GM18507 (cell line): ENCODE results near the gene ESRP2.

ENCODE experiments used
- DNase-seq: peaks from one replicate; pipeline ENCODE4 v3.0.0; 2011; ENCODE audit warnings: low read depth; ENCODE audit not compliant: insufficient read length; ENCODE audit errors: extremely low spot score
- FAIRE-seq: peaks from 2 replicates; lab custom pipeline; 2011; peaks lifted over from hg19 to GRCh38; lab: Jason Lieb, UNC

Gene ESRP2

GRCh38 chr16:68227850-68228553 is 7.9 kb downstream of the ESRP2 start:
- no peak for DNase-seq

GRCh38 chr16:68227183-68227793 is 8.6 kb downstream of the ESRP2 start:
- FAIRE-seq = peak; percentile 61
- no peak for DNase-seq

More at GRCh38 chr16:68227850-68228553, 7.9 kb downstream of the ESRP2 start:
- no peak for FAIRE-seq

GRCh38 chr16:68226116-68226515 is 9.8 kb downstream of the ESRP2 start:
- FAIRE-seq (no peak), DNase-seq (no peak)

GRCh38 chr16:68223072-68223471 is 12.9 kb downstream of the ESRP2 start:
- DNase-seq = no peak
- no peak for FAIRE-seq

- no peak for FAIRE-seq
- no peak for DNase-seq
These were observed 16.1 kb downstream of the ESRP2 start for GRCh38 chr16:68219725-68220351.

GRCh38 chr16:68217506-68217905 is 18.4 kb downstream of the ESRP2 start:
- FAIRE-seq (no peak), DNase-seq (no peak)

- DNase-seq (no peak), FAIRE-seq (no peak)
These were observed 19.7 kb downstream of the ESRP2 start for GRCh38 chr16:68216240-68216639.

GRCh38 chr16:68215302-68215701 is 20.6 kb downstream of the ESRP2 start:
- DNase-seq (no peak), FAIRE-seq (no peak)

- FAIRE-seq = no peak
- DNase-seq = no peak
These were observed 21.2 kb downstream of the ESRP2 start for GRCh38 chr16:68214726-68215125.

- FAIRE-seq (no peak), DNase-seq (no peak)
These were observed 29.7 kb downstream of the ESRP2 start for GRCh38 chr16:68206245-68206644.

GRCh38 chr16:68202091-68202519 is 33.8 kb downstream of the ESRP2 start:
- no peak for FAIRE-seq

GRCh38 chr16:68200088-68200783 is 35.7 kb downstream of the ESRP2 start:
- DNase-seq = no peak
- FAIRE-seq = no peak

More at GRCh38 chr16:68202091-68202519, 33.8 kb downstream of the ESRP2 start:
- DNase-seq = no peak

- FAIRE-seq (no peak), DNase-seq (no peak)
These were observed 38.7 kb downstream of the ESRP2 start for GRCh38 chr16:68197250-68197649.

- DNase-seq (no peak), FAIRE-seq (no peak)
These were observed 41.7 kb downstream of the ESRP2 start for GRCh38 chr16:68194251-68194650.

GRCh38 chr16:68190736-68191510 is 45.0 kb downstream of the ESRP2 start:
- no peak for FAIRE-seq
- no peak for DNase-seq

- FAIRE-seq = no peak
These were observed 45.8 kb downstream of the ESRP2 start for GRCh38 chr16:68190081-68190480.

GRCh38 chr16:68188170-68188569 is 47.8 kb downstream of the ESRP2 start:
- FAIRE-seq = no peak
- DNase-seq = no peak

More at GRCh38 chr16:68190081-68190480, 45.8 kb downstream of the ESRP2 start:
- no peak for DNase-seq

GRCh38 chr16:68187505-68187904 is 48.4 kb downstream of the ESRP2 start:
- DNase-seq = no peak

GRCh38 chr16:68186877-68187276 is 49.0 kb downstream of the ESRP2 start:
- no peak for FAIRE-seq
- no peak for DNase-seq

More at GRCh38 chr16:68187505-68187904, 48.4 kb downstream of the ESRP2 start:
- no peak for FAIRE-seq
